Large intestine (tissue), 3 donors: ENCODE measurements around the gene PPP2R2B. TPM values are rescaled to one million over a fixed set of nuclear protein-coding genes. Genes with fewer than 3 reads are reported as not detected.

Source experiments
- DNase-seq, 2 donors: peaks; one replicate each; pipeline versions ENCODE4 v3.0.0 to v3.0.0-alpha.2; 2013
- H3K27ac ChIP-seq: one replicate; pipeline ENCODE4 v1.5.1; 2013; ENCODE audit warnings: low read length
- H3K27me3 ChIP-seq: 2 replicates; pipeline ENCODE4 v1.6.1; 2013; ENCODE audit warnings: low read length; ENCODE audit not compliant: control insufficient read depth, insufficient read depth
- H3K36me3 ChIP-seq: 2 replicates; pipeline ENCODE4 v1.6.1; 2013; ENCODE audit warnings: low read length; ENCODE audit not compliant: control insufficient read depth, insufficient read depth
- H3K4me1 ChIP-seq: one replicate; pipeline ENCODE4 v1.6.1; 2013; ENCODE audit warnings: low read length; ENCODE audit not compliant: control insufficient read depth, insufficient read depth
- H3K4me3 ChIP-seq: one replicate; pipeline ENCODE4 v1.5.1; 2013; ENCODE audit warnings: low read length
- H3K9me3 ChIP-seq: one replicate; pipeline ENCODE4 v1.6.1; 2013; ENCODE audit warnings: mild to moderate bottlenecking, low read depth, low read length, moderate library complexity; ENCODE audit not compliant: control insufficient read depth
- WGBS: methylation state at CpG from one replicate; pipeline ENCODE4 v1.1.5; 2013; ENCODE audit warnings: low lambda C conversion rate; ENCODE audit not compliant: insufficient coverage; 5-methylcytosine and 5-hydroxymethylcytosine counted together
- polyA plus RNA-seq: library from polyadenylated mRNA; unstranded; fragments of 120-200 nt; gene quantifications from one replicate; pipeline ENCODE4 v1.2.1, GENCODE V29; 2013

The PPP2R2B gene
- polyA plus RNA-seq, 1 donor: 8.0 TPM

GRCh38 chr5:146660376-146660960, 218.1 kb downstream of the PPP2R2B start:
- 100% methylated on average over 1 of the region's 3 CpGs for WGBS
- Histone ChIP-seq H3K27me3 (no peaks in the 10 kb centered on the region), H3K9me3 (no peaks in the 10 kb centered on the region), H3K4me3 (no peak overlapping the region), H3K36me3 (no peaks in the 10 kb centered on the region), H3K4me1 (no peaks in the 10 kb centered on the region), H3K27ac (no peak overlapping the region)
- no peak for DNase-seq

- 75% methylated on average over 2 of the region's 3 CpGs for WGBS
- no peaks in the 10 kb centered on the region for H3K27me3 ChIP-seq
- H3K9me3 ChIP-seq: no peaks in the 10 kb centered on the region
- DNase-seq: no peak
- H3K27ac ChIP-seq: no peak overlapping the region
- H3K4me1 ChIP-seq: no peaks in the 10 kb centered on the region
- H3K36me3 ChIP-seq: no peaks in the 10 kb centered on the region
- H3K4me3 ChIP-seq: no peak overlapping the region
Measured at GRCh38 chr5:146659961-146660360, 218.6 kb downstream of the PPP2R2B start.

DNA sequence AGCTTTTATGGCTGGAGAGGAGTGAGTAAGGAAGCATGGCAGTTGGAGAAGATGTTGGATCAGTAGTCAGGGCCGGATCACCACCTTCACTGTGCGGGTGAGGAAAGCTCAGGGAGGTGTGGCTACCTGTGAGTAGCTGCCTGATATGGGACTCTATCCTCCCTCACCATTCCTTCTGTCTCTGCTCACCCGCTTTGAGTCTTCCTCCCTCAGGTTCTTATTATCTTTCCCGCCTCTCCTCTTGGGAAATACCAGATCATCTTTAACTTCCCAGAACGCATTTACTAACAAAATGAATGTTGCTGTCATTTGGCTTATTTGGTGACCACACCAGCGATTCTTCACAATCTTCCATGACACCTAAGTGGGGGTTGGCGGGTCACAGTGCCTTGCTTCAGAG, 221.9 kb downstream of the PPP2R2B start:
- H3K27me3 ChIP-seq: no peaks in the 10 kb centered on the region
- no peaks in the 10 kb centered on the region for H3K4me1 ChIP-seq
- WGBS: 92% methylated on average over 2 of the region's 7 CpGs
- no peaks in the 10 kb centered on the region for H3K36me3 ChIP-seq
- no peak overlapping the region for H3K4me3 ChIP-seq
- no peak overlapping the region for H3K27ac ChIP-seq
- H3K9me3 ChIP-seq: no peaks in the 10 kb centered on the region
- DNase-seq: no peak

DNA sequence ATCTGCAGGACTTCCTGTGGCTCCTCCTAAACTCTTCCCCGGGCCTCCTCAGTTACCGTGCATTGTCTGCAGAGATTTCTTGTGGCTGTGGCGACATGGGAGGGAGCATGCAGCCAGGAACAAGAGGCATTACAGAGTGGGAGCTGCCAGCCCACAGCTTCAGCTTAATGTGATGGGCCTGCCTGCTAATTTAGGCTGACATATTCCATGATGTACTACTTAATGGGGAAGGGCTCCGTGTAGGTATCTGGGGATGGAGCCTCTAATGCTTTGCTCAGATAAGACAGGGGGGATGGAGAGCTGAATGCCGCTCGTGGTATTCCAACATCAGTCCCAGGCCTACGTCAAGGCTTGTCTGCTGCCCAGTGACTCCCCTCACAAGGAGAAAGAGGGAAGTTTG, 225.0 kb downstream of the PPP2R2B start:
- Histone ChIP-seq H3K4me3 (no peak overlapping the region), H3K27ac (no peak overlapping the region), H3K27me3 (no peaks in the 10 kb centered on the region), H3K36me3 (no peaks in the 10 kb centered on the region), H3K9me3 (no peaks in the 10 kb centered on the region), H3K4me1 (no peaks in the 10 kb centered on the region)
- no CpG with 5 or more reads among the region's 7 CpGs for WGBS
- no peak for DNase-seq

DNA sequence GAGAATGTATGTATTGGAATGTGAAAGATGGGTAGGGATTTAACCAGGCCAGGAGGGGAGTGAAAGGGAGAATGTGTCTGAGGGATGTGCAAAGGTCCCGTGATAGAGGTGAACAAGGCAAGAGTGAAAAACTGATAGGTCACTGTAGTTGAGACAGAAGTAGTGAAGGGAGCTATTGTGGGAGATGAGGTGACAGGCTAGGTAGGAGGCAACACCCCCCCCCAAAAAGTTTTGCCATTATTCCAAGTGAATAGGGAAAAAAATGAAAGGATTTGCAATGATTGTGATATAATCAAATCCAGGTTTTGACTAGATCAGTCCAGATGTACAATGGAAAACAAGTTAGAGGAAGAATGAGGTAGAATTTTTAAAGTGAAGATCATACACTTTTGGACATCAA, 226.0 kb downstream of the PPP2R2B start:
- no CpG with 5 or more reads among the region's 1 CpG for WGBS
- Histone ChIP-seq H3K36me3 (no peaks in the 10 kb centered on the region), H3K27me3 (no peaks in the 10 kb centered on the region), H3K4me3 (no peak overlapping the region), H3K4me1 (no peaks in the 10 kb centered on the region), H3K9me3 (no peaks in the 10 kb centered on the region), H3K27ac (no peak overlapping the region)
- DNase-seq: no peak

DNA sequence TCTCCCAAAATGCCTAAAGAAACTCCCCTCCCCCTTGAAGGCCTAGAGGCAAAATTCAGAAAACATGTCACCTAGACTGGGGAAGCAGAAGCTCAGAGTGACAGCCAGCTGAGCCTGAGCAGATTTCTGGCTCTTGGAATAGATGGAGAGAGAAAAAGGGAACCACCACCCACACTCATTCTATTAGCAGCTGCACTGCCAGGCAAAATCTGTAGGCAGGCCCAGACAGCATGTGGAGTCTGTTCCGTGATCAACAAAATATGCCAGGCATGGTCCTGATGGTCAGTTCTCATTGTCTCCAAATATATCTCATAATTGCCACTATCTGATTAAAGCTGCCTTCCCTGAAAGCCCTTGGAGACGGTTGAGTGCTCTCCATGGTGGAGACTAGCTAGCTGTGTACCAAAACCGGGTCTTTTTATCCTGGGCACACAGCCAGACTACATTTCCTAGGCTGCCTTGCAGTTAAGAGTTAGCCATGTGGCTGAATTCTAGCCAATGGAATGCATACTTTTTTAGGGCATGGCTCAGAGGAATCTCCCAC, 230.8 kb downstream of the PPP2R2B start:
- no CpG with 5 or more reads among the region's 3 CpGs for WGBS
- no peaks in the 10 kb centered on the region for H3K9me3 ChIP-seq
- H3K27ac ChIP-seq: no peak overlapping the region
- no peak for DNase-seq
- H3K4me1 ChIP-seq: no peaks in the 10 kb centered on the region
- no peaks in the 10 kb centered on the region for H3K36me3 ChIP-seq
- H3K27me3 ChIP-seq: no peaks in the 10 kb centered on the region
- no peak overlapping the region for H3K4me3 ChIP-seq

- Histone ChIP-seq H3K4me1 (no peaks in the 10 kb centered on the region), H3K27ac (no peak overlapping the region), H3K9me3 (no peaks in the 10 kb centered on the region), H3K4me3 (no peak overlapping the region), H3K27me3 (no peaks in the 10 kb centered on the region), H3K36me3 (no peaks in the 10 kb centered on the region)
- WGBS: 50% methylated on average over 1 of the region's 1 CpG
- DNase-seq: no peak
Measured at GRCh38 chr5:146646441-146646840, 232.1 kb downstream of the PPP2R2B start.

DNA sequence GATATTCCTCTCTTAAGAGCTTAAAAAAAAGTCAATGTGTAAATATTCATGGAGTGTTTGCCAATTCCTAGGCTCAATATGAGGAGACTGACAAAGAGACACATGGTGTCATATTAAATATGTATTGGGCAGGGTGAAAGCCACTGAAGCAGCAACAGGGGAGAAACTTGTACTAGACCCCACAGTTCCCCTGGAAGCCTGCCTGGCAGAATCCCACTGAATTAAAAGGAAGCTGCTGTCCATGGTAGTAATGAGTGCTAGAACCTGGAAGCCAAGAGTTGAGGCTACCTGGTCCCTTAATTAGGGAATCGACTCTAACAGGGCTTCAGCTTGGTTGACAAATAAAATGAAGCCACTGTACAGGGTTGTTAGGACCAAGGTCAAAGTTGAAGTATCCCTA, 233.2 kb downstream of the PPP2R2B start:
- H3K36me3 ChIP-seq: no peaks in the 10 kb centered on the region
- no CpG with 5 or more reads among the region's 1 CpG for WGBS
- no peaks in the 10 kb centered on the region for H3K4me1 ChIP-seq
- no peak overlapping the region for H3K27ac ChIP-seq
- no peaks in the 10 kb centered on the region for H3K27me3 ChIP-seq
- no peaks in the 10 kb centered on the region for H3K9me3 ChIP-seq
- H3K4me3 ChIP-seq: no peak overlapping the region
- DNase-seq: no peak

- no peaks in the 10 kb centered on the region for H3K36me3 ChIP-seq
- no peak for DNase-seq
- WGBS: 100% methylated on average over 1 of the region's 3 CpGs
- H3K4me3 ChIP-seq: no peak overlapping the region
- H3K4me1 ChIP-seq: no peaks in the 10 kb centered on the region
- no peaks in the 10 kb centered on the region for H3K9me3 ChIP-seq
- H3K27ac ChIP-seq: no peak overlapping the region
- no peaks in the 10 kb centered on the region for H3K27me3 ChIP-seq
Measured at GRCh38 chr5:146644831-146645230, 233.7 kb downstream of the PPP2R2B start.

DNA sequence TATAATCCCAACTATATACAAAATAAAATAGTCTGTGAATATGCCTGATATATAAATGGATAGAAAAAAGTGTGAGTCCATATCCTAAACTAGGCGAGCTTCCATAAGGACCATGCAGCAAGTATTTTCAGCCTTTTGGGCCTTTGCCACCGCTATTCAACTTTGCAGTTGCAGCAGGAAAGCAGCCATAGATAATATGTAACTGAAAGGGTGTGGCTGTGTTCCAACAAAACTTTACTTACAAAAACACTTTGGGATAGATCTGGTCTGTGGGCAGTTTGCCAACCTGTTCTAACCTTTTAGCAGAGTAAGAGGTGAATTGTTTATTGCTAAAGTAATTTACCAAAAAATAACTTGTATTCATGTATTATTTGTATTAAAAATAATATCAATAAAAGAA, 234.8 kb downstream of the PPP2R2B start:
- no CpG with 5 or more reads among the region's 2 CpGs for WGBS
- no peak overlapping the region for H3K27ac ChIP-seq
- no peaks in the 10 kb centered on the region for H3K36me3 ChIP-seq
- no peak for DNase-seq
- no peaks in the 10 kb centered on the region for H3K9me3 ChIP-seq
- H3K4me1 ChIP-seq: no peaks in the 10 kb centered on the region
- H3K27me3 ChIP-seq: no peaks in the 10 kb centered on the region
- H3K4me3 ChIP-seq: no peak overlapping the region

GRCh38 chr5:146642410-146642809, 236.1 kb downstream of the PPP2R2B start:
- Histone ChIP-seq H3K27me3 (no peaks in the 10 kb centered on the region), H3K4me1 (no peaks in the 10 kb centered on the region), H3K4me3 (no peak overlapping the region), H3K9me3 (no peaks in the 10 kb centered on the region), H3K27ac (no peak overlapping the region), H3K36me3 (no peaks in the 10 kb centered on the region)
- no peak for DNase-seq
- no CpG with 5 or more reads among the region's 3 CpGs for WGBS
